GM12875 (cell line): ENCODE data around the gene TST.

ENCODE experiments used
- H3K4me3 ChIP-seq: one replicate; pipeline ENCODE4 v1.5.1; 2011; ENCODE audit warnings: low read depth, low read length, control low read depth
- CTCF ChIP-seq: IDR thresholded peaks from 2 replicates; pipeline ENCODE4 v1.5.1; 2011; ENCODE audit warnings: low read depth, mild to moderate bottlenecking, control low read depth, inconsistent platforms, low read length, moderate library complexity, borderline replicate concordance; ENCODE audit not compliant: insufficient read depth

The TST gene

GRCh38 chr22:37028692-37029674, 9.7 kb upstream of the TST start:
- H3K4me3 ChIP-seq = no peak overlapping the region
- TF ChIP-seq CTCF = no peak

- no peak for TF ChIP-seq CTCF
- H3K4me3 ChIP-seq = no peak overlapping the region
Measured at GRCh38 chr22:37027556-37027955, 8.3 kb upstream of the TST start.

- no peak for TF ChIP-seq CTCF
Measured at GRCh38 chr22:37026325-37026724, 7.1 kb upstream of the TST start.

GRCh38 chr22:37025500-37026070, 6.3 kb upstream of the TST start:
- TF ChIP-seq CTCF = no peak
- H3K4me3 ChIP-seq = no peak overlapping the region

More at GRCh38 chr22:37026325-37026724, 7.1 kb upstream of the TST start:
- H3K4me3 ChIP-seq = no peak overlapping the region

GRCh38 chr22:37024339-37025157, 5.3 kb upstream of the TST start:
- no peak overlapping the region for H3K4me3 ChIP-seq
- TF ChIP-seq CTCF = no peak

- TF ChIP-seq CTCF = no peak
- H3K4me3 ChIP-seq = no peak overlapping the region
Measured at GRCh38 chr22:37023743-37024338, 4.6 kb upstream of the TST start.
